Subcutaneous adipose tissue (tissue), 4 donors: Measurements from ENCODE around the gene IRAK1BP1. TPM values are rescaled to one million over a fixed set of nuclear protein-coding genes. Genes with fewer than 3 reads are reported as not detected.

ENCODE experiments used
- CTCF ChIP-seq: fragments of 450-650 bp; IDR thresholded peaks from one replicate; pipeline ENCODE4 v1.5.1; 2016; ENCODE audit warnings: low read depth, mild to moderate bottlenecking, control low read depth, antibody characterized with exemption, moderate library complexity
- total RNA-seq, 4 donors: library from RNA; depleted of rRNA; stranded (reverse); fragments of >200 nt; gene quantifications; one replicate each; pipeline ENCODE4 v1.1.0, GENCODE V29; 2016

Gene IRAK1BP1
- total RNA-seq, 4 donors from 2014 or later = 1.9 to 2.4 (median 2.2) TPM

- no peak for TF ChIP-seq CTCF
These were observed 28.9 kb downstream of the IRAK1BP1 start for GRCh38 chr6:78896227-78896626.

GRCh38 chr6:78908621-78909020 is 41.3 kb downstream of the IRAK1BP1 start:
- no peak for TF ChIP-seq CTCF

DNA sequence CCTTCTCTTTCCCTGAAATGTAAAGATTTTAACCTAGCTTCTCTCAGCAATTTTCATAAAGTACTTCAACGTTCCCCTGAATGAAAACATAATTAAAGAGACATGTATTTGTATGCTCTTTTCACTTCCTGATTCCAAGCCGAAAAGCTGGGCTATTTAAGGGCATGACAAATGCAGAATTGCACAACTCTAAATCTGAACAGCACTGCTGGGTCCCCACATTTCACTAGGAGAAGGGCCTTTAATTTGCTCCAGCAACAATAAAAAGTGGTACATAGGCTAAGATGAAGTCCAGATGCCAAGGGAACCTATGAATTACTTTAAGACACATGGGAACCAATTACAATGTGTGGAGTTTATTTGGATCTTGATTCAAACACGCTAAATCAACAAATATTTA is 42.0 kb downstream of the IRAK1BP1 start:
- no peak for TF ChIP-seq CTCF

DNA sequence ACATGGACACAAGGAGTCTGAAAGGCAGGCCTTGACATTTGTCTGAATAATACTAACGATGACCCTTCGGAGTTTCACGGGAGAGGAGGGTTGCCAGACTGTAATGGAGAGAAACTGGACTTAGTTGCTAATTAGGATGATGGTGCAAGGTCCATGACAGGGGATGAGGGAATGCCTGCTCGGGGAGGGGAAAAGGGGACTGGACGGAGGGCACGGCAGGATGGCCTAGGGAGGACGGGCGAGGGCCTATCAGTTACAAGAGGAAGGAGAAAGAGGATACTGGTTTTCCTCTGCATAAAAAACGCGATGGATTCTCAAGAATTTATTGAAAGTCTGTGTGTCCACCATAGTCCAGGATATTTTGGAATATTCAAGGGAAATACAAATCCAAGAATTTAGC is 42.7 kb downstream of the IRAK1BP1 start:
- no peak for TF ChIP-seq CTCF

DNA sequence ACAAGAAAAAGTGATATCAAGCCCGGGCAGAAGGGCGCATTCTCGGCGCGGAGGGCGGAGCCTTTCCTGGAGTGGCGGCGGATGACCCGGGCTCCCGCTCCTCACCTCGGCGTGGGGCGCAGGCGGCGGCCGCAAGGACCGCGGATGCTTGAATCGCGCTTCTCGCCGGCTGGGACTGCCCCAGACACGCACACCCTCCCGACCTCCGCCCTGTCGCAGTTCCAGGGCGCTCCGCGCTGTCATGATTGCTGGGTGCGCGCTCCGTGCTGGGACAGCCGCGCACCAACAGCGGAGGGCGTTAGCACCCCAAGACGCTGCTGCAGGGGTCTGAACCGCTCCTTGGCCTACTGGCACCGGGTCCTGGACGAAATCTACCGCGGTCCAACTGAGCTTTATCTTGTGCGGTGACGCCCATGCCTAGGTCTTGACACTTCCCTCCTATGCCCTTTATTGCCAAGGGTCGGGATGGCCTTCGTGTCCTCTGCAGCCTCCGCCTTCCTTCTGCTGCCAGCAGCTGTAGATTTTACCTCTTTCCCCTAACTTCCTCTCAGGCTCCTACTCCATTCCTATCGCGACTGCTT is 43.3 kb downstream of the IRAK1BP1 start:
- TF ChIP-seq CTCF = no peak

GRCh38 chr6:78911218-78911940 is 44.0 kb downstream of the IRAK1BP1 start:
- no peak for TF ChIP-seq CTCF

- TF ChIP-seq CTCF = no peak
These were observed 49.1 kb downstream of the IRAK1BP1 start for GRCh38 chr6:78916411-78916810.
